BE2C (cell line): ENCODE data around the gene PTPRN2.
A peak's percentile ranks its signal among the peaks of the same experiment; 100 is the strongest.

Source experiments
- DNase-seq: peaks from one replicate; pipeline ENCODE4 v3.0.0-alpha.2; 2020
- H3K27me3 ChIP-seq: fragments of 250-450 bp; sonication (Bioruptor Pico); 2 replicates; pipeline ENCODE4 v1.5.1; 2020; ENCODE audit warnings: mild to moderate bottlenecking
- H3K36me3 ChIP-seq: fragments of 250-450 bp; sonication (Bioruptor Pico); 2 replicates; pipeline ENCODE4 v1.5.1; 2020; ENCODE audit warnings: mild to moderate bottlenecking
- H3K4me1 ChIP-seq: fragments of 250-450 bp; sonication (Bioruptor Pico); 2 replicates; pipeline ENCODE4 v1.5.1; 2020
- H3K4me3 ChIP-seq: 2 replicates; pipeline ENCODE4 v1.5.1; 2011; ENCODE audit warnings: low read depth, low read length
- H3K9me3 ChIP-seq: fragments of 250-450 bp; sonication (Bioruptor Pico); 2 replicates; pipeline ENCODE4 v1.5.1; 2020
- TF ChIP-seq, protein P1 (sequence below): IDR thresholded peaks from 2 replicates; pipeline ENCODE4 v1.5.1; 2012; ENCODE audit warnings: mild to moderate bottlenecking, low read depth, low read length

PTPRN2 gene

DNA sequence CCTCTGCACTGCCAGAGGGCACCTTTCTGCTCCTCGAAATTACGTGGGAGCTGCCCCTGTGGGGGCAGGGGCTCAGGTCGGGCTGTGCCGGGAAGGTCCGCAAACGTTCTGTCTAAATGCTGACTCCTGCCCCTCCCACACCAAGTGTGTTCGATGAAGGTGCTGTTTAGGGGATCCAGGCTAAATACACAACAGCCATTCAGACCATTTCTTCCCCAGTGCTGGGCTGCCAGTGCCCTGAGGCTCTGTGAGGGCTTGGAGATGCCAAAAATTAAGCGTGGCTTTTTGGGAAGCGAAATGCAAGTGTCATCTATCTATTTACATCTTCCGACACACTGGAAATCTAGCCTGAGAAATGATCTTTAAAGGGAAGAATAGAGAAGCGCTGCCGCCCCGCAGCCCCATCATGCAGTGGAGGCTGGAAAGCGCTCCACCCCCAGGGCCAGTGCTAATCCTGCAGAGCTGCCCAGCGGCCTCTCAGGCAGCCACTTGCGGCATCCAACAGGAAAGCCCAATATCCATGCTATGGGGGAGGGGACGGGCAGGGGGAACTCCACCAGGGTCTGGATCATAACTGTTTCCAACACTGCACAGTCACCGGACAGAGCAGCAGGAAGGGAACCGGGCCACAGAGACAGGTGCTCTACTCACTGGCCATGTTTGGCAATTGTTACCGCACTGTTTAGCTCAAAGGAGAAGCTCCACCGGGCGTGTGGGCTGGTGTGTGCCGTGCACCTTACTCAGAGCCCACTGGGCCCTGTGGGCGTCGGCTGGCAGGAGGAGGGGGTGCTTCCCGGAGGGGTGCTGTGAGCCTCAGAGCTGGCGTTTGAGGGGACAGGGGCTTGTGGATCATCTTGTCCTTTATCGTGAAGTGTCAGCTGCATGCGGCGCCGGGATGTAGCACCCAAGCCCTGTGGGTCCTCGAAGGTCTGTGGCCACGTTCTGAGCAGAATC is 1045.3 kb downstream of the PTPRN2 start:
- DNase-seq: no peak
- TF ChIP-seq, protein P1, sequence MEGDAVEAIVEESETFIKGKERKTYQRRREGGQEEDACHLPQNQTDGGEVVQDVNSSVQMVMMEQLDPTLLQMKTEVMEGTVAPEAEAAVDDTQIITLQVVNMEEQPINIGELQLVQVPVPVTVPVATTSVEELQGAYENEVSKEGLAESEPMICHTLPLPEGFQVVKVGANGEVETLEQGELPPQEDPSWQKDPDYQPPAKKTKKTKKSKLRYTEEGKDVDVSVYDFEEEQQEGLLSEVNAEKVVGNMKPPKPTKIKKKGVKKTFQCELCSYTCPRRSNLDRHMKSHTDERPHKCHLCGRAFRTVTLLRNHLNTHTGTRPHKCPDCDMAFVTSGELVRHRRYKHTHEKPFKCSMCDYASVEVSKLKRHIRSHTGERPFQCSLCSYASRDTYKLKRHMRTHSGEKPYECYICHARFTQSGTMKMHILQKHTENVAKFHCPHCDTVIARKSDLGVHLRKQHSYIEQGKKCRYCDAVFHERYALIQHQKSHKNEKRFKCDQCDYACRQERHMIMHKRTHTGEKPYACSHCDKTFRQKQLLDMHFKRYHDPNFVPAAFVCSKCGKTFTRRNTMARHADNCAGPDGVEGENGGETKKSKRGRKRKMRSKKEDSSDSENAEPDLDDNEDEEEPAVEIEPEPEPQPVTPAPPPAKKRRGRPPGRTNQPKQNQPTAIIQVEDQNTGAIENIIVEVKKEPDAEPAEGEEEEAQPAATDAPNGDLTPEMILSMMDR: no peak
- Histone ChIP-seq H3K9me3 (no peaks in the 10 kb centered on the region; the same call in 1 of the 2 replicates), H3K36me3 (no peaks in the 10 kb centered on the region), H3K4me1 (no peaks in the 10 kb centered on the region), H3K27me3 (no peaks in the 10 kb centered on the region), H3K4me3 (no peak overlapping the region)

DNA sequence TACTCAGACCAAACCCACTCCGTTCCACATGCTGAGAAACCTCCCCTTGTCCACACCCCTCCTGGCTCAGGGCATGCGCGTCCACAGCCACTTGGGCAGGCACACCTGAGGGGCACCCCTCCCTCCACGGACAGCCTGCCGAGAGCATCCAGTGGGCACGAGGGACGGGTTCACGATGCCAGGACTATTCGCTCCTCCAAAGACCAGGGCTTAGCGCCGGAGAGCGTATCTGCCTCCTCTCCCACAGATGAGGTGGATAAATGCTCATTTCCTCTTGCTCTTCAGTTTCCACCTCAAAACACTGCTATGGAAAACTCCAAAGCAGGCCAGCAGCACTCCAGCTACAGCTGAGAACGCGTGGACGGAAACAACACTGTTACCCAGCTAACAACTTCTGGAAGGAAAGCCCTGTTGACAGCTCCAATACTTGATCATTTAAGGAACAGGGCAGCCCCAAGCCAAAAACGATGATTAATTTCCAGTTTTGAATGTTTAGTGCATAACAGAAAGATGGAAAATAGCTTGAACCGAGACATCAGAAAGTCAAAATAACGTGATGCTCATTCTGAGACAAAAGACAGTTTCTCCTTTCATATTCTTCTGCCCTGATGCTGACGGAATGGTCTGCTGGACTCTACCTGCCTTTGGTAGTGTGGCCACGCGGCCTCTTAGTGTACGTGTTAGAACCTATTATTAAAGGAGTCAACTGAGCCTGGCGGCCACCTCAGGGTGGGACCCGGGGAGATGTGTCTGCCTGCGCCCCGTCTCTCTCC is 1046.1 kb downstream of the PTPRN2 start:
- H3K27me3 ChIP-seq: no peaks in the 10 kb centered on the region
- TF ChIP-seq, protein P1: no peak
- no peak overlapping the region for H3K4me3 ChIP-seq
- DNase-seq: peak; percentile 3
- no peaks in the 10 kb centered on the region for H3K4me1 ChIP-seq
- no peaks in the 10 kb centered on the region for H3K36me3 ChIP-seq
- no peaks in the 10 kb centered on the region for H3K9me3 ChIP-seq

DNA sequence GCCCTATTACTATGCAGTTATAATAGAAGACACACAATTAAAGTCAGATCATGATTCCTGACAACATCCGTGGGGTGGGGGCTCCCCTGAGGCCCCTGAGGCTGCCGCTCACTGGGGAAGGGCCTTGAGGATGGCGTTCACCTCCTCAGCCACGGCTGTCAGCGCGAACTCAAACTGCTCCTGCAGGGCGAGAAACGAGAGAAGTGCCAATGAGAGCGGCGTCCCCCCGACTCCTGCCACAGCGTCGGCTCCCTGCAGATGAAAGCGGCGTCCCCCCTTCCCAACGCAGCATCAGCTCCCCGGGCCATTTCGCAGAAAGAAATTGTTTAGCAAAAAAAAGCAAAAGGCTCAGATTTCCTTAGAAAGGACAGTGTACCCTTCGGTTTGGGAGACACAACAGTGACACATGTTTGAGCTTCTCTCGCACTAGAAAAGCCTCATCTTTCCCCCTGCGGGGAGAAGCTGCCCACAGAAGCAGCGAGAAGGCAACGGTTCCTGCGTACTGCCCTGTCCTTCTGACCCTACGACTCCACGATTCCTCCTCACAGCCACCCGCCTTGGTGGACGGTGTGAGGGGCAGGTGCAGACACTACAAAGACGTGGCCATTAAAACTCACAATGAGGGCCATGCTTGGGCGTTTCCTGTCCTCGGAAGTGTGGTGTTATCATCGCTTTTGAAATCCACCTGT is 1046.9 kb downstream of the PTPRN2 start:
- H3K36me3 ChIP-seq: no peaks in the 10 kb centered on the region
- DNase-seq: peak; percentile 1
- TF ChIP-seq, protein P1: no peak
- no peaks in the 10 kb centered on the region for H3K27me3 ChIP-seq
- no peaks in the 10 kb centered on the region for H3K4me1 ChIP-seq
- H3K4me3 ChIP-seq: no peak overlapping the region
- no peaks in the 10 kb centered on the region for H3K9me3 ChIP-seq

DNA sequence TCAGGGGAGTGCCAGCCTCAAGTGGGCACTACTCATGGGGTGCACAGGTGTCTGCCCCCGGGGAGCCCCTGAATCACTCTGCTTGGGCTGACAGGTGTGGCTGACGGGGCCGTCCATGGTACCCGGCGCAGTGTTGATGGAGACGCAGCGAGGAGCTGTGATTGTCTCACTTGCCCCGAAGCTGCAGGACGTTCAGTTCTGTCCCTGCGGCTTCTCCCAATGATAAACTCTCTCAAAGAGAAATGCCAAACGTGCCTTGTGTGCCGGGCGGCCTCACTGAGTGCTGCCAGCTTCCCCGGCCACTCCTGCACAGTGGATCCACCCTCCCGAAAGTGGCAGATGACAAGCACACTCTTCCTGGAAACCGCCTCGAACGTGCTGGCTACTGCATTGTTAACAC is 1047.6 kb downstream of the PTPRN2 start:
- H3K4me1 ChIP-seq: no peaks in the 10 kb centered on the region
- no peaks in the 10 kb centered on the region for H3K9me3 ChIP-seq
- no peak overlapping the region for H3K4me3 ChIP-seq
- H3K27me3 ChIP-seq: no peaks in the 10 kb centered on the region
- no peaks in the 10 kb centered on the region for H3K36me3 ChIP-seq
- TF ChIP-seq, protein P1: no peak
- DNase-seq: peak; percentile 1

DNA sequence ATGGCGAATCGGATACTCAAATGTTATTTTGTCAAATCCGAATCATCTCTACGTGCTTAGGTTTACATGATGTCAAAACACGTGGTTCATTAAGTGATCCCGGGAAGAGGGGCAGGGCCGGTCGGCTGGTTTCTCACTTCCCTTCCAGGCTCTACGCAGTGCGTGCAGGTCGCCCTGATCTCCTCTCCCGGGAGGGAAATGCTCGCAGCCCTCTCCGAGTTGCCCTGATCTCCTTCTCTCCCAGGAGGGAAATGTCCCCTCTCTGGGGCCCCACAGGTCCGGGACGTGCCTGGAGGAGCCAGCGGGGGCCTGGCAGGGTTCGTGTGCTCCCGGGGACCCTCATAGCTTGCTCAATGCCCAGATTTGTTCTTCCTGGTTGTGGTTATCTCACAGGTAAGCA is 1048.1 kb downstream of the PTPRN2 start:
- peak; percentile 1 for DNase-seq
- Histone ChIP-seq H3K27me3 (no peaks in the 10 kb centered on the region), H3K4me1 (no peaks in the 10 kb centered on the region), H3K9me3 (no peaks in the 10 kb centered on the region), H3K4me3 (no peak overlapping the region), H3K36me3 (no peaks in the 10 kb centered on the region)
- TF ChIP-seq, protein P1: no peak
